B cell (primary cell): ENCODE measurements around the gene SHROOM2. TPM values are rescaled to one million over a fixed set of nuclear protein-coding genes. Genes with fewer than 3 reads are reported as not detected.

Experiments
- ATAC-seq: fragments of 200-7000 bp; cut with Tn5 transposase; one replicate; pipeline ENCODE4 v1.10.0; 2021; ENCODE audit warnings: low read depth, mild to moderate bottlenecking, moderate number of reproducible peaks, moderate library complexity
- CTCF ChIA-PET: fragments of 350-600 bp; sonication (Branson Sonifier 250); formaldehyde crosslinking; loops from one replicate; lab custom pipeline; 2021; ENCODE audit warnings: antibody characterized with exemption, inconsistent platforms; lab: Charles Lee
- POLR2A ChIA-PET: fragments of 350-600 bp; sonication (Branson Sonifier 250); formaldehyde crosslinking; loops from one replicate; lab custom pipeline; 2021; ENCODE audit warnings: antibody characterized with exemption; lab: Charles Lee
- DNase-seq: peaks from one replicate; pipeline ENCODE4 v3.0.0; 2013
- H2AFZ ChIP-seq: 2 replicates; pipeline ENCODE4 v1.6.1; 2012; ENCODE audit warnings: mild to moderate bottlenecking, low read depth, low read length; ENCODE audit not compliant: insufficient read depth, poor library complexity, severe bottlenecking
- H3K27ac ChIP-seq, 2 donors: 1 replicate in 1 of 2; 2 replicates in 1 of 2; pipeline ENCODE4 v1.5.1; 2012 to 2013; ENCODE audit warnings: low read length in 2 of 2, mild to moderate bottlenecking in 2 of 2, moderate library complexity in 1 of 2
- H3K27me3 ChIP-seq, 4 experiments: fragments of 200-600 bp in 1 of 4; sonication (generic) in 1 of 4; replicated peaks in 1 of 4; 1 replicate in 2 of 4; 2 replicates in 2 of 4; pipeline versions ENCODE4 v1.6.1 to v1.7.0; 2013 to 2016; ENCODE audit warnings: low read length in 3 of 4, mild to moderate bottlenecking in 2 of 4, mixed read lengths in 1 of 4, moderate library complexity in 1 of 4; ENCODE audit not compliant: insufficient read depth in 4 of 4, control insufficient read depth in 3 of 4; ENCODE audit errors: control extremely low read depth in 1 of 4
- H3K36me3 ChIP-seq, 2 experiments: replicated peaks in 1 of 2; 1 replicate in 1 of 2; 2 replicates in 1 of 2; pipeline versions ENCODE4 v1.6.1 to v1.7.1; 2013; ENCODE audit warnings: low read length in 1 of 2; ENCODE audit not compliant: insufficient read depth in 2 of 2, control insufficient read depth in 1 of 2; ENCODE audit errors: control extremely low read depth in 1 of 2, extremely low read depth in 1 of 2
- H3K4me1 ChIP-seq, 2 donors: fragments of 200-600 bp in 1 of 2; sonication (generic) in 1 of 2; 1 replicate in 1 of 2; 2 replicates in 1 of 2; pipeline versions ENCODE4 v1.5.1 to v1.6.1; 2013 to 2017; ENCODE audit warnings: low read length in 2 of 2; ENCODE audit not compliant: control insufficient read depth in 2 of 2, insufficient read depth in 2 of 2
- H3K4me2 ChIP-seq: replicated peaks from 2 replicates; pipeline ENCODE3; 2012; ENCODE audit warnings: mild to moderate bottlenecking, low read depth, low read length; ENCODE audit not compliant: poor library complexity, severe bottlenecking
- H3K4me3 ChIP-seq, 5 experiments: fragments of 200-600 bp in 1 of 5; sonication (generic) in 1 of 5; 1 replicate in 3 of 5; 2 replicates in 2 of 5; pipeline versions ENCODE4 v1.5.1 to v1.7.0; 2011 to 2016; ENCODE audit warnings: low read length in 4 of 5, mild to moderate bottlenecking in 4 of 5, low read depth in 2 of 5, control low read depth in 1 of 5, moderate library complexity in 1 of 5; ENCODE audit not compliant: insufficient read depth in 1 of 5; ENCODE audit errors: control extremely low read depth in 1 of 5, extremely low read depth in 1 of 5
- H3K79me2 ChIP-seq: fragments of 200-600 bp; sonication (generic); one replicate; pipeline ENCODE4 v1.6.0; 2016; ENCODE audit warnings: low read length; ENCODE audit not compliant: control insufficient read depth, insufficient read depth
- H3K9ac ChIP-seq: fragments of 200-600 bp; sonication (generic); 2 replicates; pipeline ENCODE4 v1.6.1; 2017; ENCODE audit warnings: mild to moderate bottlenecking, low read length, moderate library complexity
- H3K9me3 ChIP-seq, 3 donors: one replicate each; pipeline versions ENCODE4 v1.6.1 to v1.7.1; 2013; ENCODE audit warnings: low read length in 2 of 3; ENCODE audit not compliant: control insufficient read depth in 2 of 3, insufficient read depth in 1 of 3; ENCODE audit errors: control extremely low read depth in 1 of 3
- H4K20me1 ChIP-seq: 2 replicates; pipeline ENCODE4 v1.6.0; 2012; ENCODE audit warnings: mild to moderate bottlenecking, low read length; ENCODE audit not compliant: insufficient read depth, control insufficient read depth, poor library complexity, severe bottlenecking
- H3K27ac Mint-ChIP-seq: one replicate; pipeline ENCODE4 v1.8.0; 2021; ENCODE audit warnings: mixed read lengths
- H3K27me3 Mint-ChIP-seq: one replicate; pipeline ENCODE4 v1.8.0; 2021; ENCODE audit warnings: mixed read lengths
- H3K4me1 Mint-ChIP-seq: one replicate; pipeline ENCODE4 v1.8.0; 2021; ENCODE audit warnings: mixed read lengths
- H3K4me3 Mint-ChIP-seq: one replicate; pipeline ENCODE4 v1.8.0; 2021; ENCODE audit warnings: mixed read lengths
- H3K9me3 Mint-ChIP-seq: one replicate; pipeline ENCODE4 v1.8.0; 2022; ENCODE audit warnings: mixed read lengths; ENCODE audit not compliant: insufficient read depth
- CTCF ChIP-seq: fragments of 200-600 bp; IDR thresholded peaks from one replicate; pipeline ENCODE4 v1.8.0; 2022; ENCODE audit warnings: antibody characterized with exemption, mild to moderate bottlenecking
- EZH2 ChIP-seq: IDR thresholded peaks from 2 replicates; pipeline ENCODE4 v1.6.1; 2012; ENCODE audit warnings: borderline replicate concordance, low read depth, mild to moderate bottlenecking, moderate library complexity, low read length; ENCODE audit not compliant: insufficient read depth, poor library complexity, severe bottlenecking
- WGBS: methylation state at CpG from one replicate; pipeline ENCODE4 v1.1.5; 2013; ENCODE audit warnings: missing lambda C conversion rate; ENCODE audit not compliant: insufficient coverage; 5-methylcytosine and 5-hydroxymethylcytosine counted together
- intact Hi-C: fragments of 100-400 bp; cut with micrococcal nuclease; formaldehyde crosslinking; loops from one replicate; pipeline ENCODE4 v1.10.0; 2022
- polyA plus RNA-seq: library from polyadenylated mRNA; depleted of rRNA; stranded (reverse); fragments of >200 nt; gene quantifications from 2 replicates; pipeline ENCODE4 v1.2.3, GENCODE V29; 2012
- total RNA-seq, 2 donors: library from RNA; stranded (reverse); fragments of 120-200 nt in 1 of 2; gene quantifications; 1 replicate in 1 of 2; 2 replicates in 1 of 2; pipeline versions ENCODE4 v1.2.3 to v1.2.4, GENCODE V29; 2013 to 2022

Gene SHROOM2
- total and polyA plus RNA-seq, 2 donors (not counting 1 experiment from before 2014, with no cell fraction given), result not detected

GRCh38 chrX:9784332-9784731, 1.9 kb upstream of the SHROOM2 start:
- H3K27ac Mint-ChIP-seq, result no peak overlapping the region
- H3K36me3 ChIP-seq, result no peaks in the 10 kb centered on the region
- ATAC-seq (no peak), DNase-seq (no peak)
- H3K27me3 Mint-ChIP-seq, result peaks cover 20% of the 10 kb centered on the region
- TF ChIP-seq CTCF, result no peak
- no peak for TF ChIP-seq EZH2
- H4K20me1 ChIP-seq, result no peaks in the 10 kb centered on the region
- 92% methylated on average over 2 of the region's 8 CpGs for WGBS
- no peak overlapping the region for H2AFZ ChIP-seq
- H3K4me3 Mint-ChIP-seq, result no peak overlapping the region
- CTCF ChIA-PET, result no interaction called here
- POLR2A ChIA-PET, result no interaction called here
- H3K27ac ChIP-seq, result no peak overlapping the region
- H3K4me2 ChIP-seq, result no peak overlapping the region
- H3K4me1 Mint-ChIP-seq, result no peaks in the 10 kb centered on the region
- H3K27me3 ChIP-seq, result peaks cover 0 to 14% (median 2%) of the 10 kb centered on the region in 4 experiments
- H3K4me3 ChIP-seq, result no peak overlapping the region
- no peak overlapping the region for H3K9ac ChIP-seq
- intact Hi-C loops, result no loop called here
- peaks cover 0 to 3% (median 0%) of the 10 kb centered on the region in 3 donors for H3K9me3 ChIP-seq
- H3K4me1 ChIP-seq, result peaks cover 0 to 3% of the 10 kb centered on the region in 2 donors
- H3K79me2 ChIP-seq, result no peaks in the 10 kb centered on the region
- H3K9me3 Mint-ChIP-seq, result no peaks in the 10 kb centered on the region

GRCh38 chrX:9785254-9785943, 830 bp upstream of the SHROOM2 start:
- ChIA-PET CTCF (no interaction called here), POLR2A (no interaction called here)
- peak overlapping the region; percentile 46 for H3K4me2 ChIP-seq
- H3K27me3 ChIP-seq, result peaks cover 0 to 14% (median 2%) of the 10 kb centered on the region in 4 experiments
- TF ChIP-seq EZH2, result no peak
- TF ChIP-seq CTCF, result no peak
- Mint-ChIP-seq H3K4me1 (no peaks in the 10 kb centered on the region), H3K27me3 (peaks cover 20% of the 10 kb centered on the region), H3K4me3 (peak overlapping the region; percentile 50), H3K9me3 (no peaks in the 10 kb centered on the region), H3K27ac (no peak overlapping the region)
- ATAC-seq (no peak), DNase-seq (no peak)
- intact Hi-C loops, result no loop called here
- no peak overlapping the region for H2AFZ ChIP-seq
- no peak overlapping the region for H3K9ac ChIP-seq
- peaks cover 0 to 3% (median 0%) of the 10 kb centered on the region in 3 donors for H3K9me3 ChIP-seq
- H4K20me1 ChIP-seq, result no peaks in the 10 kb centered on the region
- WGBS, result 3% methylated on average over 48 of the region's 58 CpGs
- peaks cover 0 to 3% of the 10 kb centered on the region in 2 donors for H3K4me1 ChIP-seq
- no peak overlapping the region for H3K27ac ChIP-seq
- H3K4me3 ChIP-seq, result no peak overlapping the region
- H3K79me2 ChIP-seq, result no peaks in the 10 kb centered on the region
- no peaks in the 10 kb centered on the region for H3K36me3 ChIP-seq
